ENCODE data around the gene UGT1A5. TPM values are rescaled to one million over a fixed set of nuclear protein-coding genes. Genes with fewer than 3 reads are reported as not detected.

The UGT1A5 gene
- total RNA-seq, 1 experiment from 2014 or later, result not detected

GRCh38 chr2:233671290-233672161, 41.2 kb upstream of the UGT1A5 start, which contains the start of gene UGT1A9:
TSS of gene UGT1A9 (plus strand) at chr2:233671898. CDS start at chr2:233671935, 37 bp downstream.
- CTCF ChIA-PET, result no interaction called here
- no peak within 1 kb of the TSS for H3K4me3 ChIP-seq (replicated peaks in 1 of 2; ENCODE audit: low read depth in 1 of 2, low read length in 2 of 2)
- H4K20me1 ChIP-seq (ENCODE audit: insufficient read depth), result no peaks in the 10 kb centered on the region
- no peak for DNase-seq (ENCODE audit: low read depth, low spot score)
- H3K36me3 ChIP-seq (ENCODE audit: control insufficient read depth in 1 of 2, insufficient read depth in 2 of 2, low read length in 2 of 2), result no peaks in the 10 kb centered on the region
- H2AFZ ChIP-seq (ENCODE audit: low read depth, low read length, poor library complexity, severe bottlenecking), result no peak within 1 kb of the TSS
- no peak within 1 kb of the TSS for H3K4me2 ChIP-seq (ENCODE audit: low read length)
- H3K27me3 ChIP-seq (ENCODE audit: insufficient read depth, low read length), result no peaks in the 10 kb centered on the region
- no TSS peak for BruUV-seq (replicated peaks)
- RAD21 ChIA-PET (ENCODE audit: low non-redundant PET in 1 of 2, low total read pairs in 2 of 2, uncharacterized antibody in 2 of 2, unreplicated experiment in 2 of 2), result no interaction called here
- no peaks in the 10 kb centered on the region for H3K79me2 ChIP-seq (ENCODE audit: insufficient read depth, low read length)
- no peaks in the 10 kb centered on the region for H3K9me3 ChIP-seq (ENCODE audit: control insufficient read depth in 1 of 2, insufficient read depth in 1 of 2, low read depth in 1 of 2, low read length in 2 of 2)
- no peak within 1 kb of the TSS for H3K27ac ChIP-seq (ENCODE audit: low read depth, low read length)
- no peaks in the 10 kb centered on the region for H3K4me1 ChIP-seq (ENCODE audit: control insufficient read depth in 1 of 2, insufficient read depth in 2 of 2, low read length in 2 of 2)
- no peak for ATAC-seq
- no peaks in the 10 kb centered on the region for H3K9me2 ChIP-seq (ENCODE audit: insufficient read depth)
- POLR2A ChIA-PET, result no interaction called here
- TF ChIP-seq JUND (IDR thresholded peaks at IDR 0.05), result no peak
- no peak for TF ChIP-seq EGR1 (IDR thresholded peaks at IDR 0.05; ENCODE audit: low read depth)
- no peak for TF ChIP-seq REST (IDR thresholded peaks at IDR 0.05; ENCODE audit: low read depth)
- no peak for TF ChIP-seq ZFX (IDR thresholded peaks at IDR 0.05)
- TF ChIP-seq CBX3 (IDR thresholded peaks at IDR 0.05; ENCODE audit: low read depth), result no peak
- no peak for TF ChIP-seq EZH2phosphoT487 (IDR thresholded peaks at IDR 0.05; ENCODE audit: borderline replicate concordance)
- TF ChIP-seq SP1 (IDR thresholded peaks at IDR 0.05; ENCODE audit: low read depth), result no peak
- intact Hi-C loops (cut with micrococcal nuclease), result no loop called here
- H3K9ac ChIP-seq (ENCODE audit: low read length), result no peak within 1 kb of the TSS

Measured in HCT116 (cell line).